ENCODE measurements around the gene ISLR2. TPM values are rescaled to one million over a fixed set of nuclear protein-coding genes. Genes with fewer than 3 reads are reported as not detected.

ISLR2 gene
- total RNA-seq, 2 donors from 2014 or later, result not detected

GRCh38 chr15:74173380-74174218 lies 43.2 kb downstream of the ISLR2 start, which contains the start of gene ISLR:
TSS of gene ISLR (plus strand) at chr15:74173710. CDS start at chr15:74174859, 1,149 bp downstream.
- Histone ChIP-seq H3K9ac (ENCODE audit: extremely low read depth, low read length, poor library complexity, severe bottlenecking) (no peak within 1 kb of the TSS), H3K9me3 (ENCODE audit: control insufficient read depth, low read length) (no peaks in the 10 kb centered on the region), H3K27me3 (ENCODE audit: control insufficient read depth, insufficient read depth, low read length, poor library complexity, severe bottlenecking) (no peaks in the 10 kb centered on the region), H3K27ac (ENCODE audit: low read depth, low read length) (peak within 1 kb of the TSS; percentile 8), H3K36me3 (ENCODE audit: control insufficient read depth, insufficient read depth, low read length) (no peaks in the 10 kb centered on the region), H3K4me1 (ENCODE audit: control insufficient read depth, insufficient read depth, low read length) (no peaks in the 10 kb centered on the region), H3K4me3 (ENCODE audit: low read length) (no peak within 1 kb of the TSS)
- Mint-ChIP-seq H3K27me3 (ENCODE audit: insufficient read depth) (no peaks in the 10 kb centered on the region), H3K4me3 (no peak within 1 kb of the TSS), H3K4me1 (peaks cover 6% of the 10 kb centered on the region), H3K27ac (no peak within 1 kb of the TSS), H3K9me3 (no peaks in the 10 kb centered on the region), H3K36me3 (ENCODE audit: low read depth) (no peaks in the 10 kb centered on the region)
- 73 to 78% methylated on average over 8 to 20 of the region's 20 CpGs for whole genome bisulfite sequencing, 2 experiments (ENCODE audit: insufficient coverage in 1 of 2, insufficient read length in 1 of 2)
- DNase-seq, result peak; percentile 56
- TF ChIP-seq CTCF (conservative IDR thresholded peaks at IDR 0.05), result no peak

GRCh38 chr15:74174219-74174957 lies 44.0 kb downstream of the ISLR2 start:
- Histone ChIP-seq H3K4me3 (ENCODE audit: low read length) (no peak overlapping the region), H3K36me3 (ENCODE audit: control insufficient read depth, insufficient read depth, low read length) (no peaks in the 10 kb centered on the region), H3K4me1 (ENCODE audit: control insufficient read depth, insufficient read depth, low read length) (no peaks in the 10 kb centered on the region), H3K9me3 (ENCODE audit: control insufficient read depth, low read length) (no peaks in the 10 kb centered on the region), H3K27me3 (ENCODE audit: control insufficient read depth, insufficient read depth, low read length, poor library complexity, severe bottlenecking) (no peaks in the 10 kb centered on the region), H3K27ac (ENCODE audit: low read depth, low read length) (peak overlapping the region; percentile 8), H3K9ac (ENCODE audit: extremely low read depth, low read length, poor library complexity, severe bottlenecking) (no peak overlapping the region)
- no peak for TF ChIP-seq CTCF (conservative IDR thresholded peaks at IDR 0.05)
- Mint-ChIP-seq H3K4me3 (no peak overlapping the region), H3K4me1 (peaks cover 6% of the 10 kb centered on the region), H3K27me3 (ENCODE audit: insufficient read depth) (no peaks in the 10 kb centered on the region), H3K36me3 (ENCODE audit: low read depth) (no peaks in the 10 kb centered on the region), H3K9me3 (no peaks in the 10 kb centered on the region), H3K27ac (no peak overlapping the region)
- DNase-seq, result peak; percentile 53
- WGBS, 2 experiments (ENCODE audit: insufficient coverage in 1 of 2, insufficient read length in 1 of 2), result 88 to 89% methylated on average over 13 to 20 of the region's 20 CpGs

GRCh38 chr15:74174958-74175253 lies 44.5 kb downstream of the ISLR2 start:
- Histone ChIP-seq H3K4me1 (ENCODE audit: control insufficient read depth, insufficient read depth, low read length) (no peaks in the 10 kb centered on the region), H3K4me3 (ENCODE audit: low read length) (no peak overlapping the region), H3K9me3 (ENCODE audit: control insufficient read depth, low read length) (no peaks in the 10 kb centered on the region), H3K9ac (ENCODE audit: extremely low read depth, low read length, poor library complexity, severe bottlenecking) (no peak overlapping the region), H3K27me3 (ENCODE audit: control insufficient read depth, insufficient read depth, low read length, poor library complexity, severe bottlenecking) (no peaks in the 10 kb centered on the region), H3K27ac (ENCODE audit: low read depth, low read length) (no peak overlapping the region), H3K36me3 (ENCODE audit: control insufficient read depth, insufficient read depth, low read length) (no peaks in the 10 kb centered on the region)
- TF ChIP-seq CTCF (conservative IDR thresholded peaks at IDR 0.05), result no peak
- WGBS, 2 experiments (ENCODE audit: insufficient coverage in 1 of 2, insufficient read length in 1 of 2), result 94 to 97% methylated on average over 13 to 14 of the region's 14 CpGs
- H3K9me3 Mint-ChIP-seq, result no peaks in the 10 kb centered on the region
- peaks cover 6% of the 10 kb centered on the region for H3K4me1 Mint-ChIP-seq
- no peak overlapping the region for H3K27ac Mint-ChIP-seq
- H3K27me3 Mint-ChIP-seq (ENCODE audit: insufficient read depth), result no peaks in the 10 kb centered on the region
- H3K4me3 Mint-ChIP-seq, result no peak overlapping the region
- peak; percentile 43 for DNase-seq
- no peaks in the 10 kb centered on the region for H3K36me3 Mint-ChIP-seq (ENCODE audit: low read depth)
